HG03280 (cell line): ENCODE data around the gene PSRC1.
A peak's percentile ranks its signal among the peaks of the same experiment; 100 is the strongest.
"Not testable (repeated sequence)": the region's sequence is repeated elsewhere in the genome, so short reads cannot be mapped to it uniquely, and the experiment has no call there.

ENCODE experiments used
- ATAC-seq: cut with Tn5 transposase; IDR thresholded peaks from one replicate; pipeline ENCODE4 v1.9.1; 2021; ENCODE audit warnings: mild to moderate bottlenecking, moderate library complexity; ENCODE audit not compliant: unreplicated experiment

PSRC1 gene

DNA sequence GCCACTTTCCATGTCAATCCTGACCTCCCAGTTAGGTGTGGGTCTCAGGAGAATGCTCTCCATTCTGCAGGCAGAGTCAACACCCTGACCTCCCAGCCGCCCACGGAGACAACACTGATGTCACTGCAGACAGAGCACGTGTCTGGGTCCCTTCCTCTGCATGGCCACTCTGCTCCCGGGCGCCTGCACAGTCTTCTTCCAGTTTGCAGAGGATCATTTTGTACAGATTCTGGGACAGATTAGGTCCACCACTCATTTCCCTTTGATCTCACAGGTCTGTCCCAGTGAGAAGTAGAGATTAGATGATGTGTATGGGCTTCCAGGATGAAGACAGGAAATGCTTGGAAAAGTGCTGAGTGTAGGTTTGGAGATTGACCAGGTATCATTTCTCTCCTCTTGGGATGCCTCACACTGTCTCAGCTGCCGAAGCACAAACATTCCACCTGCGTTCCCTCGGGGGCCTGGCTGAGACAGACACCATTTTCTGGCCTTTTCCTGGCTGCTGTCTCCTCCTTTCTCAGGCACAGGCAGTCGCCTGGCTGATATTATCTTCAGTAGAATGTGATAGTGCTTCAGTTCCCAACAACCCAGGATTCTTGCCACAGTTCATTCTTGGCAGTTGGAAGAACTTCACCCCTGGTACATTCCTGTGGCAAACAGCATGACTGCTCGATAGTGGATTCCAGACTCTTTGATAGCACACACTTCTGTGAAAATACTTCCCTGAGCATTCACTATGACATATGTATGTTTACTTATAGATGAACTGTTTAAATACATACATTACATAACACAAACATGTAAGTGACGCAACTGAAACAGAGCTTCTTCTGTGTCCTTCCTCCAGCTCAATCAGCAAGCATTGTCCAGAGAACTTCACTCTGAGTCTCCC lies 16.0 kb upstream of the PSRC1 start:
- ATAC-seq, result no peak

DNA sequence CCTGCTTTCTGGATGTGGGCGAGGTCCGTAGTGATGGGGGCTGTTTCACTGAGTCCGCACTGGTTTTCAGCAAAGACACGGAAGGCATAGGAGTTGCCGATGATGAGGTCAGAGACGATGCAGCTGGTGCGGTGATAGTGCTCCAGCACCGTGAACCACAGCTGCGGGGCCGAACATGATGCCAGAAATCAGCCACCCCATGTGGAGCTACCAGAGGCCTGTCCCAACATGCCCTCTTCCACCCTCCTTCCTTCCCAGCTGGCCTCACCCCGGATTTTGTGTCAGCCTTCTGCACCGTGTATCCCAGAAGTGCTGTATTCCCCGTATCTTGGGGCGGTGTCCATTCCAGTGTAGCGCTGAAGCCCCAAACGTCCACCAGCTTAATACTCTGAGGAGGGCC lies 13.8 kb upstream of the PSRC1 start:
- no peak for ATAC-seq

DNA sequence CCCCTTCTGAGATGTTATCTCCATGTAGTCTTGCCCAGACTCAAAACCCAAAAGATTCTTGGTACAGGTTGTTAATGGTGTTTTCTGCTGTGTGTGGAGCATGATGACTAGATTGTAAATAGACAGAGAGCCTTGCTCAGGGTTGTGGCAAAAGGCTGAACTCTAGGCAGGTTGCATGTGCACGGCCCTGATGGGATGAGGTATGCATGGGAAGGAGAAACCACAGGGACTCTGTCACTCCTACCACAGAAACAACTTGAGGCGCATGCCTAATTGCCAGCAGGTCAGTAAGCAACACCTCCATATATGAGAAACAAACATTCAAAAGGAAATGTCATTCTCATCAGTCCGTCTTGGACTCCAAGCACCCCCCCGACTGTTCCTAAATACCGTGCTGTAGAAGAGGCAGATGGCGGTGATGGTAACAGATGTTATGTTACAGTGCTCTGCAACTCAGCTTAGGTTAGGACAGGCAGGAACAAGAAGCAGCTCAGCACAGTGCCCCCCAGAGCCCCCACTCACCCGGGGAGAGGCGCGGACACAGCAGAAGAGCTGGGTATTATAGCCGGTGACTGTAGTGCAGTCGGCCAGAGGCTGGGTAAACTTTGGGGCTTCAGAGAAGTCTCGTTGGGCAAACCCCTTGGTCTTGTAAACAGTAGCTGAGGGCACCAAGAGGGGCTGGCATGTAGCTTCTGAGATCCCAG lies 12.9 kb upstream of the PSRC1 start:
- no peak for ATAC-seq

DNA sequence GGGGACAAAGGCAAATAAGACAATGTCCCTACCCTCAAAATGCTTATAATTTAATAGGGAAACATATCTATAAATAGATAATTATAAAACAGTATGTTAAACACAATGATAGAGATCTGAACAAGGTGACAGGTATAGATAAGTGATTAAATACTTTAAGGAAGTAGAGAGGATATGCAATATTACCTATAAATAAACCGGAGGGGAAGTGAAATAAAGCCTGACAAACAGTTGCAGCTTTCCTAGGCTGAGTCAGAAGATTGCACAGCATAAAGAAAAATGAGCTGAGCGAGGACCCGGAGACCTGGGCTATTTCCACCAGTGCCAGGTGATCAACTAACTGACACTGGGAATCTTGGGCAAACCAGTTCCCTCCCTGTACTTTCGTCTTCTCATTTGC lies 11.5 kb upstream of the PSRC1 start:
- ATAC-seq, result no peak

DNA sequence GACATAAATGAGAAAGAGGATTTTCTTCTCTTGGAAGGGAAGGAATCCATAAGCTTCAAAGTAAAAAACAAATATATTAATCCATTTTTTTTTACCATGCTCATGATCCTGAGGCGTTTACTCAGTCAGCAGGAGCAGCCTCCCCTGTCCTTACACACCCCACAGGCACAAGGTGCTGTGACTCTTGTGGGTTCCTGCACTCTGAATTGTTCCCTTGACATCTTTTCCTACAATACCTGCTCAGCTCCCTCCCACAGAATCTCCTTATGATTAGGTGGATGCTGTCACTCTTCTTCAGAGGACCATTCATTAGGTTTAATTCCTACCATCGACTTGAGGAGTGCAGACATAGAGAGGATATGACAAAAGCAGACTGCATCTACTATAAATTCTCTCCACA lies 10.1 kb upstream of the PSRC1 start:
- ATAC-seq, result no peak

DNA sequence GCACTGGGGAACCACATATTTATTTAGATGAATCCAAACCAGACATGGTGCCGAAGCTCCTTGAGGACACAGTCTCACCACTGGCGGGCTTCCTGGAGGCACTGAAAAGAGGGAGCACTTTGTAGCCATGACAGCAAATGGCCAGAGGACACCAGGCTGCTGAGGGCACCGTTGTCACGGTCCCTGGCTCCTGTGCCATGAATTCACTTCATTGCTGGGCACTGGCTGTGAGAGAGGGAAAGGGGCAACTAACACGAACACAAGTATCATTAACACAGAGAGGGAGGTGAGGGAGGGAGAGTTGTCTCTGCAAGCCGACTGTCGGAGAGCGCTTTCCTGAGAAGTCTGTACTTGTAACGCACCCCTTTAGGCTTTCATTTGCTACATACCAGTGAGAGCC lies 9.4 kb upstream of the PSRC1 start:
- no peak for ATAC-seq

DNA sequence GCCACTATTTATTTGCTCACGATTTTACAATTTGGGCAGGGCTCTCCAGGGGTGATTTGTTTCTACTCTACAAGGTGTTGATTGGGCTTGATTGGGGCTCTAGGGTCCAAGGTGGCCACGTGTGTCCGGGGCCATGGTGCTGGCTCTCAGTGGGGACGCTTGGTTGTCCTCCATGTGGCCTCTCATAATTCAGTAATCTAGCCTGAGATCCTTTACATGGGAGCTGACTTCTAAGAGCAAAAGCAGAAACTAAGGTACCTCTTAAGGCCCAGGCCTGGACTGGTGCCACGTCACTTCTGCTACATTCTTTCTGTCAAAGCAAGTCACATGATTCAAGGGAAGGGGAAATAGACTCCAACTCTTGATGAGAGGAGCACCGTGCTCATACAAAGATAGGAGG lies 8.1 kb upstream of the PSRC1 start:
- ATAC-seq, result no peak

DNA sequence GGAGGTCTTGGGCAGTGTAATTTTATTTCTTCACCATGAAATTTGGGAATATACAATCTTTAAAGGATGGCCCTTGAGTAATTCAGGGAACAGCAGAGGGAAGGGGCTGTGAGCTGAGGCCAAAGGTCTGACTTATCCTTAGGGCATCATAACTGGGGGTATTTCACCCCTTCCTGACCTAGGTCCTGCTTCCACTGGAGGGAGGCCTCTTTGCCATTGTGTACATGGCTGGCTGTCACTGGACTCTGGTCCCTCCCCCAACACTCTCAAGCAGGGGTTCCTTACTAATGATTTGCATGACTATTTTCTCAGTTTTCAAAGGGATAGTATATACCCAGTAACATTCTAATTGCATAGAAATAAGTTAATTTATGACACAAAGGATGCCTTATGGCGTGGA lies 7.2 kb upstream of the PSRC1 start:
- no peak for ATAC-seq

DNA sequence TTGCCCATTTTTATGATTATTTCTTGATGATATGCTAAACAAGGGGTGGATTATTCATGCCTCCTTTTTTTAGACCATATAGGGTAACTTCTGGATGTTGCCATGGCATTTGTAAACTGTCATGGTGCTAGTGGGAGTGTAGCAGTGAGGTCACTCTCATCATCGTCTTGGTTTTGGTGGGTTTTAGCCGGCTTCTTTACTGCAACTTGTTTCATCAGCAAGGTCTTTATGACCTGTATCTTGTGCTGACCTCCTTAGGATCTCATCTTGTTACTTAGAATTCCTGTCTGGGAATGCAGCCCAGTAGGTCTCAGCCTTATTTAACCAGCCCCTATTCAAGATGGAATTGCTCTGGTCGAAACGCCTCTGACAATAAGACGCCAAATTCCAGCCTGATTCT lies 3.8 kb upstream of the PSRC1 start:
- ATAC-seq, result not testable (repeated sequence)

DNA sequence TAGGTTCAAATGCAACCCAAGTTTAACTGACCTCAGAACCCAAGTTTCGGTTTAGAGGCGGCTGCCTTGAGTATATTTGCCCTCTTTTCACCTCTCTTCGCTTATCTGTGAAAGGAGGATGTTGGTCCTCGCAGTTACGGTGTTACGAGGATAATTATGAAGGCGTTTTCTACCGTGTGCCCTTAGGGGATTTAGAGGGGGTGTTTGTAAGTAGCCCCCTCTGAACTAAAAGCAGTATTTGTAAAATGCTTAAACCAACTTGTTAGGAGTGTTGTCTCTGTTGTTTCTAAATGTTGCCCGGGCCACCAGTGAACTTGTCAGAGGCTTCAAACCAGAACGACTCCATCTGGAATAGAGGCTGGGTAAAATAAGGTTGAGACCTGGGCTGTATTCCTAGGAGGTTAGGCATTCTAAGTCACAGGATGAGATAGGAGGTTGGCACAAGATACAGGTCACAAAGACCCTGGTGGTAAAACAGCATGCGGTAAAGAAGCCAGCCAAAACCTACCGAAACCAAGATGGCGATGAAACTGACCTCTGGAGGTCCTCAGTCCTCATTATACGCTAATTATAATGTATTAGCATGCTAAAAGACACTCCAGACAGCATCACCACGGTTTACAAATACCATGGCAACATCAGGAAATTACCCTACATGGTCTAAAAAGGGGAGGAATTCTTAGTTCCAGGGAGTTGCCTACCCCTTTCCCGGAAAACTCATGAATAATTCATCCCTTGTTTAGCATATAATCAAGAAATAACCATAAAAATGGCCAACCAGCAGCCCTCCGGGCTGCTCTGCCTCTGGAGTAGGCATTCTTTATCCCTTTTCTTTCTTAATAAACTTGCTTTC lies 1.0 kb upstream of the PSRC1 start:
- no peak for ATAC-seq

DNA sequence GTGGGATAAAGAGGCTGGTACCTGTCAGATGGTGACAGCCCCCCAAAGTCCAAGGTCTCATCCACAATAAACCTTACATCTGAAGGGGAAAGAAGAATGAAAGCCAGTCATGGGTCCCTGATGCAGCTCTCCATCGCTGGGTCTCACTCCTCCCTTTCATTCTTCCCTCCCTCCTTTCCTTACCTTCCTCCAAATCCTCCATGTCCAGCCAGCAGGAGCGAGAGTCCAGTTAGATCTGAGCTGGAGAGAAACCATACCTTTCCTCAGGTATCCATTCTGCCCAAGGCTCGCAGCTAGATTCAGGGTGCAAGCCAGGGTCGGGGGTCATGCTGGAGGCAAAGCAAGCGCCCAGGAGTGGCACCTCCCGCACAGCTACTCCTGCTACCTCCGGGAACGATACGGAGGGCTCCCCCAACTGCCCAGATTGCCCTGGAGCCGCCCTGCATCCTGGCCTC lies 421 bp downstream of the PSRC1 start:
- ATAC-seq, result no peak

DNA sequence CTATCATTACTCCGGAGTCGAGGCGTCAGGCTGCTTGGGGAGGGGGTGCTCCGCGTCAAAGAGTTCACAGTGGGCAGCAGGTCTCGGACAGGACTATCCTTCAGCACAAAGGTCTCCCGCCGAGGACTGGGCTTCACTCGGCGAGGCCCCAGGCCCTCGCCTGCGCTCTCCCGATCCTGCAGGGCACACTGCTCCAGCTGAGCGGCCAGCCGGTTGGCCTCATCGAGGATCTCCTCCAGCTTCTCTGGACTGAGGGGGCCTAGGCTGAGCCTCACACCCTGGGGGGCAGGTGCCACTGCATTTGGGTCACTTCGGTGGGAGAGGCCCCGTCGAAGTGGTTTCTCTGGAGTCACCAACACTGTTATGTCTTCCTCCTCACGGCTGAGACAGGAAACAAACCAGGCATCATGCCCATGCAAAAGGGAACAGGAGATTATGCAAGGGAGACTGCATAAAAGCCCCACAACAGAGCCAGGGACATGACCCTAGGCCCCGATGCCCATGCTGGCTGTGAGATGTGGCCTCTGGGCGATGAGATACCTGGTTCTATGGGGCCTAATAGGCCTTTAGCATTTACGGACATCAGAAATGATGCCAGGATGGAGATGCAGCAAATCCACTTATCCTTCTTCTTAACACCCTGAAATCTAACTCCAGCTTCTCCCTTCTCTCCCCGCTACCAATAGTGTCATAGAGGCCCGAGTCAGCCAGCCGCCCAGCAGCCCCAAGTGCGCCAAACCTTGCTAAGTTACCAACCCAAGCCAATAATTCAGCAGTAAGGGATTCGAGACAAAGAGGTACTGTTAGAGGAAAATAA lies 1.1 kb downstream of the PSRC1 start:
- ATAC-seq, result no peak

DNA sequence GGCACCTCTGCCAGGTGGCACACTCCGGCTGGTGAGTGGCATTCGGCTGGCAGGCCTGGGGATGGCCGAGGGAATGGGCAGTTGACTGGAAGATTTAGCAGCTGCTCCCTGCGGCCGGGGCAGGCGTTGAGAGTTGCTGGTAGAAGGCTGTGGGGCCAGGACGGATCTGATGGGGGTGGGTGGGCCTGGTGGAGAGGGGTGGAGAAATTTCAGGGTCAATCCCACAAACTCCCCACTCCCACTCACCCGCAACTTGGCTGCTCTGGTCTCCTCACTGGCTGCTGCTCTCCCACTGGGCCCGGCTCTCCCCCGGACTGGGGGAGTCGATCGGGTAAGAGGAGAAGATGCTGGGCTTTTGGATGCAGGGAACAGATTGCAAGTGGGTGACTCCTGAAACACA lies 2.1 kb downstream of the PSRC1 start:
- ATAC-seq, result no peak

DNA sequence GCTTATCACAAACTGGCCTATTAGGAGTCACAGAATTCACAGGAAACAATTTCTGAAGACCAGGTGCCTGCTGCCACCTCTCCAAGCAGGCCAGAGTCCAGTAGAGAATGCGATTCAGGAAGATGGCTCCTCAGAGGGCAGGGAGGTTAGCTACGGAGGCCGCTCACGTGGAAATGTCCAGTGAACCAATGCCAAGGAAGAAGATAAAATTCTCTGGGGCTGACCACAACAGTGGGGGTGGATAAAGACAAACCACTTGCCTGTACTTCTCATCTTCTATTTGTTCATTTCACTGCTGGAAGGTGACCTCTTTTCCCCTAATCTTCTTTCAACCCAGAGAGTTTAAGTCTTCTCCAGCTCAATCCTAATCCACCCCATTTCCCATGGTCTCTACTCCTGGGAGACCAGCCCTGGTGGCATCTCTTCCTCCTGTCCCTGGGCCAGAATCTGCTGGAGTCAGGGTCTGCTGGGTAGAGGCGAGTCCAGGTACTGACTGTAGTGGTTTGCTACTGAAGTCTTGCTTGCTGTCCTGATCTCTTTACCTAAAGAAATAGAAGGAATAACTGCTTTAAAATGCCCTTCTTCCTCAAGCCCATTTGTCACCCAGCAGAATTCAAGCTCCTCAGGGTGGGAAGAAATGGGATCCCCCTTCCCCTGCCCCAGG lies 3.2 kb downstream of the PSRC1 start:
- no peak for ATAC-seq

DNA sequence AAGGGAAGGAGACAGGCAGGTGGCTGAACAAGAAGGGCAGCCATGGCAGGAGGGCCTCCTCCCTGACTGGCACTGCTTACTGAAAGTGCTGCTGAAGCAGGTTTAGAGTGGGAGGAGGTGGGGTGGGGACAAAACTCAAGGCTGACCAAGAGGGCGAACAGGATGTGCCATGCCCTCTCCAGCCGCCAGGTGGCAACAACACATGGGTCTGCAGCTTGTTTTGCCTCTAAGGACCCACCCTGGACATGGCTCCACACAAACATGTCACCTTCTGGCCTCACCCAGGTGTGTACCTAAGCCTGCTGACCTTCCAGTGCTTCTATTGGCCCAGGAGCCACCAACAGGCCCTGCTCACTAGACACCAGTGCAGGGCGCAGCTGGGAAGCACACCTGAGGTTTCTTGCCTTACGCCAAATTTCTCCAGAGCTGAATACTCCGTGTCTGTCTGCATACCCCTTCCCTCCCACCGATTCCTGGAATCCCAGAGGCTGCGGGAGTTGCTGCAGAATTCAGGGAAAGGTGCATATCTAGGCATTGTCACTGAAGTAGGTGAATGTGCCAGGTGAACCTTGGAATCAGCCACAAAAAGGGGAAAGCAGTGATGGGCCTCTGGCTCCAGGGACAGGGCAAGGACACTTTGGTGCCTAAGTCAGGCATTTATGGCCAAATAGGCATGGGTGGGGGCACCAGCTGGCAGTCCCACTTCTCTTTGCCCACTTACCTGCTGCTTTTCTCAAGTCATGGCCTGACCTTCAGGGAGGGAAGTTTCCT lies 5.3 kb downstream of the PSRC1 start:
- peak; percentile 89 for ATAC-seq

DNA sequence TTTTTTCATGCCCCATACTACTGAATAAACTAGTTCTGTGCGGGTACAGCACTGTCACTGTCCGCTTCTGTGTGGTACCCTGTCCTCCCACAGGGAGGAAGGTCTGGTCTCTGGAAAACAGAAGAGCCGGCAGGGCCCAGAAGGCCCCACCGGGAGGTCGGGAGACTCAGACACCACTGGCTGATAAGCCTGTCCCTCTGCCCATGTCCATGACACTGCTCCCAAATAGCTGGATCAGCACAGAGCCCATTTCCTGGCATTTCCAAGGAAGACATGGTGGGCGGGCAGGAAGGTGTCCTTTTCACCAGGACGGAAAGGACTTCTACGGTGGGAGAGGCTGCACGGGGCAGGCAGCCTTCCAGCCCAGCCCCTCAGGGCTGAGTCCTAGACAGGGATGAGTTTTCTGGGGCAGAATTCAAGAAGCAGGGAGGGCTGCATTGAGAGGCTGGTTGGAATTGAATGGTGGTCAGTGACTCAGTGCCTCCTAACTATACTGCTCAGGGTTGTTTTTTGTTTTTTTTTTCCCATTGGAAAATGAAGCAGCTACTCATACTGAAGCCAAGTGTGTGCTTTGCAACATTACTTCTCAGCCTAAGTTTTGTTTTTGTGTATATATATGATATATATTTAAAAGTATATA lies 7.1 kb downstream of the PSRC1 start:
- ATAC-seq, result no peak

DNA sequence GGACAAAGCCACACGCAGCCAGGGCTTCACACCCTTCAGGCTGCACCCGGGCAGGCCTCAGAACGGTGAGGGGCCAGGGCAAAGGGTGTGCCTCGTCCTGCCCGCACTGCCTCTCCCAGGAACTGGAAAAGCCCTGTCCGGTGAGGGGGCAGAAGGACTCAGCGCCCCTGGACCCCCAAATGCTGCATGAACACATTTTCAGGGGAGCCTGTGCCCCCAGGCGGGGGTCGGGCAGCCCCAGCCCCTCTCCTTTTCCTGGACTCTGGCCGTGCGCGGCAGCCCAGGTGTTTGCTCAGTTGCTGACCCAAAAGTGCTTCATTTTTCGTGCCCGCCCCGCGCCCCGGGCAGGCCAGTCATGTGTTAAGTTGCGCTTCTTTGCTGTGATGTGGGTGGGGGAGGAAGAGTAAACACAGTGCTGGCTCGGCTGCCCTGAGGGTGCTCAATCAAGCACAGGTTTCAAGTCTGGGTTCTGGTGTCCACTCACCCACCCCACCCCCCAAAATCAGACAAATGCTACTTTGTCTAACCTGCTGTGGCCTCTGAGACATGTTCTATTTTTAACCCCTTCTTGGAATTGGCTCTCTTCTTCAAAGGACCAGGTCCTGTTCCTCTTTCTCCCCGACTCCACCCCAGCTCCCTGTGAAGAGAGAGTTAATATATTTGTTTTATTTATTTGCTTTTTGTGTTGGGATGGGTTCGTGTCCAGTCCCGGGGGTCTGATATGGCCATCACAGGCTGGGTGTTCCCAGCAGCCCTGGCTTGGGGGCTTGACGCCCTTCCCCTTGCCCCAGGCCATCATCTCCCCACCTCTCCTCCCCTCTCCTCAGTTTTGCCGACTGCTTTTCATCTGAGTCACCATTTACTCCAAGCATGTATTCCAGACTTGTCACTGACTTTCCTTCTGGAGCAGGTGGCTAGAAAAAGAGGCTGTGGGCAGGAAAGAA lies 8.1 kb downstream of the PSRC1 start:
- no peak for ATAC-seq
